SK-N-SH (cell line): ENCODE data around the gene DUSP15. TPM values are rescaled to one million over a fixed set of nuclear protein-coding genes. Genes with fewer than 3 reads are reported as not detected.

Experiments
- CTCF ChIA-PET: fragments of 300-600, 350-600 bp; formaldehyde crosslinking; extraction: SDS; loops from one replicate; lab custom pipeline; 2021; lab: Yijun Ruan, JAX
- POLR2A ChIA-PET: fragments of 350-600 bp; sonication (Branson Sonifier 250); formaldehyde crosslinking; extraction: SDS; loops from one replicate; lab custom pipeline; 2020; ENCODE audit warnings: antibody characterized with exemption, inconsistent platforms; lab: Yijun Ruan, JAX
- DNase-seq: peaks from one replicate; pipeline ENCODE4 v3.0.0; 2012
- H2AFZ ChIP-seq: fragments of 200-600 bp; sonication (generic); 2 replicates; pipeline ENCODE4 v1.8.1; 2016; ENCODE audit warnings: antibody characterized with exemption, mild to moderate bottlenecking, low read depth
- H3F3A ChIP-seq: fragments of 200-600 bp; sonication (generic); replicated peaks from 2 replicates; pipeline ENCODE3; 2016; ENCODE audit warnings: antibody characterized with exemption, mild to moderate bottlenecking; ENCODE audit not compliant: insufficient read depth
- H3K27ac ChIP-seq, 2 experiments: fragments of 200-500 bp in 1 of 2; fragments of 200-600 bp in 1 of 2; sonication (Bioruptor generic) in 1 of 2; sonication (generic), shearing (Covaris generic) in 1 of 2; 2 replicates each; pipeline versions ENCODE4 v1.5.1 to v1.6.1; 2014 to 2016; ENCODE audit warnings: low read depth in 2 of 2, inconsistent platforms in 1 of 2, low read length in 1 of 2, mild to moderate bottlenecking in 1 of 2, mixed read lengths in 1 of 2
- H3K27me3 ChIP-seq: fragments of 200-600 bp; sonication (generic), shearing (Covaris generic); 2 replicates; pipeline ENCODE4 v1.6.1; 2016; ENCODE audit warnings: mixed run types; ENCODE audit not compliant: insufficient read depth
- H3K36me3 ChIP-seq, 2 experiments: fragments of 200-500 bp in 1 of 2; fragments of 200-600 bp in 1 of 2; sonication (Bioruptor generic) in 1 of 2; sonication (generic) in 1 of 2; replicated peaks in 1 of 2; 2 replicates each; pipeline versions ENCODE3 to v1.5.1; 2014 to 2016; ENCODE audit warnings: low read length in 1 of 2, mild to moderate bottlenecking in 1 of 2; ENCODE audit not compliant: insufficient read depth in 2 of 2, control insufficient read depth in 1 of 2
- H3K4me1 ChIP-seq, 2 experiments: fragments of 200-500 bp in 1 of 2; fragments of 200-600 bp in 1 of 2; sonication (Bioruptor generic) in 1 of 2; sonication (generic), shearing (Covaris generic) in 1 of 2; 2 replicates each; pipeline versions ENCODE4 v1.5.1 to v1.6.1; 2014 to 2016; ENCODE audit warnings: low read depth in 1 of 2, low read length in 1 of 2, mixed run types in 1 of 2; ENCODE audit not compliant: insufficient read depth in 2 of 2, control insufficient read depth in 1 of 2
- H3K4me2 ChIP-seq: fragments of 200-600 bp; sonication (generic), shearing (Covaris generic); 2 replicates; pipeline ENCODE4 v1.6.1; 2017; ENCODE audit warnings: mixed run types
- H3K4me3 ChIP-seq, 2 experiments: fragments of 200-500 bp in 1 of 2; fragments of 200-600 bp in 1 of 2; sonication (Bioruptor generic) in 1 of 2; sonication (generic), shearing (Covaris generic) in 1 of 2; 2 replicates each; pipeline versions ENCODE4 v1.5.1 to v1.8.1; 2014 to 2016; ENCODE audit warnings: low read depth in 2 of 2, inconsistent platforms in 1 of 2, low read length in 1 of 2, mild to moderate bottlenecking in 1 of 2, mixed read lengths in 1 of 2, moderate library complexity in 1 of 2
- H3K79me2 ChIP-seq: fragments of 200-600 bp; sonication (generic); 2 replicates; pipeline ENCODE4 v1.8.1; 2017; ENCODE audit warnings: mild to moderate bottlenecking; ENCODE audit not compliant: insufficient read depth
- H3K9ac ChIP-seq: fragments of 200-600 bp; sonication (generic); 2 replicates; pipeline ENCODE4 v1.6.1; 2017; ENCODE audit warnings: mixed run types
- H3K9me2 ChIP-seq: fragments of 200-600 bp; sonication (generic); 2 replicates; pipeline ENCODE4 v1.6.1; 2017; ENCODE audit warnings: mixed run types
- H3K9me3 ChIP-seq: fragments of 200-600 bp; sonication (generic); 2 replicates; pipeline ENCODE4 v1.6.1; 2017; ENCODE audit warnings: mixed run types, mild to moderate bottlenecking, moderate library complexity
- H4K20me1 ChIP-seq: fragments of 200-600 bp; sonication (generic); 2 replicates; pipeline ENCODE4 v1.6.1; 2017; ENCODE audit warnings: mild to moderate bottlenecking, mixed run types; ENCODE audit not compliant: insufficient read depth
- ELF1 ChIP-seq: IDR thresholded peaks from 2 replicates; pipeline ENCODE4 v1.4.0; 2012
- EP300 ChIP-seq, 2 experiments: IDR thresholded peaks; 2 replicates each; pipeline versions ENCODE4 v1.4.0 to v1.6.1; 2012; ENCODE audit warnings: borderline replicate concordance in 1 of 2, low read depth in 1 of 2, low read length in 1 of 2
- FOXJ3 ChIP-seq: sonication (generic); formaldehyde crosslinking; IDR thresholded peaks from 2 replicates; pipeline ENCODE4 v1.5.1; 2020; ENCODE audit warnings: mild to moderate bottlenecking, missing genetic modification reagents
- GATA2 ChIP-seq: sonication (generic); formaldehyde crosslinking; IDR thresholded peaks from 2 replicates; pipeline ENCODE4 v1.5.0; 2020; ENCODE audit warnings: mild to moderate bottlenecking, missing genetic modification reagents
- JUND ChIP-seq: IDR thresholded peaks from 2 replicates; pipeline ENCODE4 v1.4.0; 2012
- MEF2A ChIP-seq: IDR thresholded peaks from 2 replicates; pipeline ENCODE4 v1.4.0; 2012; ENCODE audit warnings: low read depth, borderline replicate concordance
- MXI1 ChIP-seq: IDR thresholded peaks from 2 replicates; pipeline ENCODE4 v1.6.1; 2012; ENCODE audit warnings: mild to moderate bottlenecking, low read depth, low read length, improper control_type of control experiment
- NFIC ChIP-seq: IDR thresholded peaks from 2 replicates; pipeline ENCODE4 v1.4.0; 2012; ENCODE audit warnings: borderline replicate concordance
- NRF1 ChIP-seq: IDR thresholded peaks from 2 replicates; pipeline ENCODE4 v1.6.1; 2012; ENCODE audit warnings: low read depth, mild to moderate bottlenecking, low read length
- PBX3 ChIP-seq: IDR thresholded peaks from 2 replicates; pipeline ENCODE4; 2012
- POLR2AphosphoS5 ChIP-seq: IDR thresholded peaks from 2 replicates; pipeline ENCODE4 v1.6.1; 2012; ENCODE audit warnings: low read depth, low read length
- REST ChIP-seq: IDR thresholded peaks from 2 replicates; pipeline ENCODE4 v1.6.1; 2012; ENCODE audit warnings: mild to moderate bottlenecking, low read depth, low read length, moderate library complexity
- SIN3A ChIP-seq: IDR thresholded peaks from 2 replicates; pipeline ENCODE4 v1.6.1; 2012; ENCODE audit warnings: low read depth, mild to moderate bottlenecking, low read length, moderate library complexity, borderline replicate concordance
- SMC3 ChIP-seq: IDR thresholded peaks from 2 replicates; pipeline ENCODE4 v1.6.1; 2012; ENCODE audit warnings: low read depth, low read length, improper control_type of control experiment
- TAF1 ChIP-seq: IDR thresholded peaks from 2 replicates; pipeline ENCODE4 v1.6.1; 2012; ENCODE audit warnings: low read depth, mild to moderate bottlenecking, low read length, moderate library complexity, borderline replicate concordance
- TCF12 ChIP-seq: IDR thresholded peaks from 2 replicates; pipeline ENCODE4 v1.4.0; 2012
- TEAD4 ChIP-seq: IDR thresholded peaks from 2 replicates; pipeline ENCODE4 v1.4.0; 2012; ENCODE audit warnings: mild to moderate bottlenecking, borderline replicate concordance; ENCODE audit not compliant: insufficient read depth
- USF2 ChIP-seq: fragments of 150-350 bp; IDR thresholded peaks from 2 replicates; pipeline ENCODE4 v1.6.1; 2017; ENCODE audit warnings: antibody characterized with exemption, low read length, low read depth, borderline replicate concordance
- YY1 ChIP-seq: IDR thresholded peaks from 2 replicates; pipeline ENCODE4 v1.4.0; 2012; ENCODE audit warnings: low read depth, mild to moderate bottlenecking
- WGBS: methylation state at CpG from one replicate; pipeline ENCODE4 v1.1.6; 2017; ENCODE audit warnings: low lambda C conversion rate; 5-methylcytosine and 5-hydroxymethylcytosine counted together
- polyA plus RNA-seq, 3 experiments: library from polyadenylated mRNA; depleted of rRNA; stranded (reverse); fragments of >200 nt; gene quantifications; 2 replicates each; pipeline ENCODE4 v1.2.3, GENCODE V29; 2012
- TF ChIP-seq, protein P1 (sequence below): IDR thresholded peaks from 2 replicates; pipeline ENCODE4 v1.4.0; 2012; ENCODE audit warnings: low read depth, borderline replicate concordance

The DUSP15 gene
- polyA plus RNA-seq, 1 of the 3 experiments (the other 2 are of a cell fraction): 5.4 TPM

DNA sequence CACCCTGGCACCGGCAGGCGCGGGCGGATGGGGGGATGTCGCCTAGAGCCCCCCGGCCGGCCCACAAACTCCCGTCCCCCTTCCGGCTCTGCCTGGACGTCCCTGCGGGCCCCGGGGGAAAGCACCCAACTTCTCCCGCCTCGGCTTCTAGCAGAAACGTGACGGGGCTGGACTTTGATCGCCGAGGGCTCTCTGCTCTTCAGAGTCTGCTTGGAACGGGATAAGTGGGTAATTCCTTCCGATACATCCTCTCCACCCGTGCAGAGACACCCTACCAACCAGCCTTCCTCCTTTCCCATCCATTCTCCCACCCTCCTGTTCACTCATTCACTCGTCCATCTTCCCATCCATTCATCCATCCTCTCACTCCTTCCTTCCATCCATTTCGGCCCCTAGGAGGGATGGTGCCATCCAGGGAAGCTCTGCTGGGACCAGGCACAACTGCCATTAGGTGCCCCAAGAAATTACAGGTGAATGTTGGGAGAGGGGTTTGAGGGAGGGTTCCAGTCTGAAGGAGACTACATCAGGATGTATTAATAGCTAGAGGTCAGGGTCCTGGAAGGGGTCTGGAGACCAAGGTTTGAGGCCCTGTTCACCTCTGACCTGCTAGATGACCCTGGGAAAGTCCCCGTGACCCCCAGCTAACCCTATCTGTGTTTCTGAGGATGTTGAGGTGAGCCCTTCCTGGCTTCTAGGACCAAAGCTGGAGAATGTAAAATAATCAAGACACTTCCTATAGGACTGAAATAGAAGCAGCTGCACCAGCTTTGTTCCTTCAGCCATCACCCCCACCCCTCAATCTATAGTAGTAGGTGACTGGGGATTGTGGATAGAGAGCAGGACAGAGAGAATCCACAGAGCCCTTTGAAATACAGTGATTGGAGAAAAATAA, 645 bp upstream of the DUSP15 start:
- Histone ChIP-seq H4K20me1 (no peaks in the 10 kb centered on the region), H3K27me3 (no peaks in the 10 kb centered on the region), H2AFZ (peak overlapping the region; percentile 94), H3F3A (peaks cover 5% of the 10 kb centered on the region), H3K79me2 (no peaks in the 10 kb centered on the region), H3K9me3 (no peaks in the 10 kb centered on the region), H3K27ac (peak overlapping the region in 1 of 2 experiments; percentile 62; a peak in 1 of 4 replicates), H3K4me1 (peaks cover 0 to 23% of the 10 kb centered on the region in 2 experiments; a peak in 1 of 4 replicates), H3K9ac (peak overlapping the region; percentile 71), H3K36me3 (no peaks in the 10 kb centered on the region), H3K4me3 (peak overlapping the region; percentile 66 to 69), H3K9me2 (no peaks in the 10 kb centered on the region), H3K4me2 (peak overlapping the region; percentile 81)
- ChIA-PET POLR2A (interaction anchor here (0.6 to 1.4 kb wide), 2 partner anchors 9 to 26 kb away, joined by 3 to 6 read pairs; no protein-coding TSS in a partner anchor), CTCF (interaction anchor here (0.8 to 3.3 kb wide), 11 partner anchors 8 to 258 kb away, joined by 3 to 12 read pairs (median 4); partner anchors contain the start of gene PDRG1)
- no peak for DNase-seq
- WGBS: 33% methylated on average over 6 of the region's 24 CpGs
- TF ChIP-seq REST: no peak
- TF ChIP-seq USF2: no peak
- TF ChIP-seq EP300 (IDR thresholded peaks at IDR 0.05; ENCODE audit: borderline replicate concordance in 1 of 2, low read depth in 1 of 2, low read length in 1 of 2): no peak
- TF ChIP-seq NRF1: no peak
- TF ChIP-seq FOXJ3 (CRISPR knock-in tag): no peak
- TF ChIP-seq NFIC: no peak
- no peak; the same call in 1 of the 2 replicates for TF ChIP-seq TAF1
- TF ChIP-seq YY1: no peak
- TF ChIP-seq, protein P1, sequence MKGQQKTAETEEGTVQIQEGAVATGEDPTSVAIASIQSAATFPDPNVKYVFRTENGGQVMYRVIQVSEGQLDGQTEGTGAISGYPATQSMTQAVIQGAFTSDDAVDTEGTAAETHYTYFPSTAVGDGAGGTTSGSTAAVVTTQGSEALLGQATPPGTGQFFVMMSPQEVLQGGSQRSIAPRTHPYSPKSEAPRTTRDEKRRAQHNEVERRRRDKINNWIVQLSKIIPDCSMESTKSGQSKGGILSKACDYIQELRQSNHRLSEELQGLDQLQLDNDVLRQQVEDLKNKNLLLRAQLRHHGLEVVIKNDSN: no peak
- TF ChIP-seq TCF12: no peak
- TF ChIP-seq JUND: no peak
- TF ChIP-seq SMC3: no peak
- no peak for TF ChIP-seq MXI1
- TF ChIP-seq POLR2AphosphoS5: no peak
- no peak for TF ChIP-seq MEF2A
- TF ChIP-seq ELF1: no peak
- no peak for TF ChIP-seq GATA2
- TF ChIP-seq TEAD4: no peak
- no peak for TF ChIP-seq SIN3A
- no peak for TF ChIP-seq PBX3
